GM18511 (cell line): ENCODE results near the gene ARSI.

Experiments
- ATAC-seq: cut with Tn5 transposase; IDR thresholded peaks from one replicate; pipeline ENCODE4 v1.9.1; 2021; ENCODE audit warnings: mild to moderate bottlenecking, moderate library complexity; ENCODE audit not compliant: unreplicated experiment

ARSI gene

GRCh38 chr5:150327139-150327538, 24.4 kb upstream of the ARSI start:
- no peak for ATAC-seq

DNA sequence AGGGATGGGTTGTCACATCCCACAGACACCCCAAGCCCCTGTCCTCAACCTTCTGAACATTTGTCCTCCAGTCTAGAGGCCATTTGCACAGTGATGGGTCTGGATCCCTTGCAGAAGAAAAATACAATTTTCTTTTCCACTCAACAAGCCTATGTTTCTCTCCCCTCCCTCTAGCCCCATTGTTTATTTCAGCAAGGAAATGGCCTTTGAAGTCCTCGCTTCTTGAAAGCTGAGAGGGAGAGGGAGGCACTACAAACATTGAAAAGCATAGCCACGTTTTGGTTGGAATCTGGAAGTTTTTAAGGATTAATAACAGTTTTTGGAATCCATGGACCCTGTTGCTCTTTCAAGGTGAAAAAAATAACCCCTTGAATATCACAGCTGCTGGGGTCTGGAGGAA, 24.0 kb upstream of the ARSI start:
- no peak for ATAC-seq

GRCh38 chr5:150325426-150325825, 22.7 kb upstream of the ARSI start:
- no peak for ATAC-seq

DNA sequence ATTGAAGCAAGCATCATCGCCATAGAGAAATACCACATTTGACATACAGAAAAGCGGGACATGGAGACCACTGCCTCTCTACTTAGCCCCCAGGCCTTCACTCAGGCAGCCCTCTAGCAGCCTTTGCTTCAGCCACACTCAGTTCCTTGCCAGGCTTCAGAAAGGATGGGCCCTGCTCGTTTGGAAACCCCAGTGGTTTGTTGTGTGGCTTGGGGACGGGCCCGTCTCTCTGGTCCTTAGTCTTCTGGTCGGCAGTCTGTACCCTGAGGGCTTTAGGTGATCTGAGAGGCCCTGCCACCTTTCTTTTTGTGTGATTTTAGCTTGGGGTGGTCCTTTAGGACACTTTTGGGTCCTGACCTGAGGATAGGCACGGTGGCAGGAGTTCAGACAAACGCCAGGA, 21.1 kb upstream of the ARSI start:
- ATAC-seq = no peak

GRCh38 chr5:150323092-150323491, 20.4 kb upstream of the ARSI start:
- no peak for ATAC-seq

DNA sequence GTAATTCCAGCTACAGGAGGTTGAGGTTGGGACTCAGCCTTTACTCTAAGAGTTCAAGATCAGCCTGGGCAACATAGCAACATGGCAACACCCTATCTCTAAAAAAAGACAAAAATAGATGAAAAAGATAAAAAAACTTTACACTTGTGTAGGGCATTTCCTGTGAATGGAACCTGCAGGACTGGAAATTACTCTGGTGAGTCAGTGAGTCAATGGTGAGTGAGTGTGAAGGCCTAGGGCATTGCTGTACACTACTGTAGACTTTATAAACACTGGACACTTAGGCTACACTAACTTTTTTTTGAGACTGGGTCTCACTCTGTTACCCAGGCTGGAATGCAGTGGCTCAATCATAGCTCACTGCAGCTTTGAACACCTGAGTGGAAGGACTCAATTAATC, 19.5 kb upstream of the ARSI start:
- no peak for ATAC-seq

GRCh38 chr5:150321784-150322183, 19.1 kb upstream of the ARSI start:
- no peak for ATAC-seq

GRCh38 chr5:150321211-150321610, 18.5 kb upstream of the ARSI start:
- ATAC-seq = no peak

DNA sequence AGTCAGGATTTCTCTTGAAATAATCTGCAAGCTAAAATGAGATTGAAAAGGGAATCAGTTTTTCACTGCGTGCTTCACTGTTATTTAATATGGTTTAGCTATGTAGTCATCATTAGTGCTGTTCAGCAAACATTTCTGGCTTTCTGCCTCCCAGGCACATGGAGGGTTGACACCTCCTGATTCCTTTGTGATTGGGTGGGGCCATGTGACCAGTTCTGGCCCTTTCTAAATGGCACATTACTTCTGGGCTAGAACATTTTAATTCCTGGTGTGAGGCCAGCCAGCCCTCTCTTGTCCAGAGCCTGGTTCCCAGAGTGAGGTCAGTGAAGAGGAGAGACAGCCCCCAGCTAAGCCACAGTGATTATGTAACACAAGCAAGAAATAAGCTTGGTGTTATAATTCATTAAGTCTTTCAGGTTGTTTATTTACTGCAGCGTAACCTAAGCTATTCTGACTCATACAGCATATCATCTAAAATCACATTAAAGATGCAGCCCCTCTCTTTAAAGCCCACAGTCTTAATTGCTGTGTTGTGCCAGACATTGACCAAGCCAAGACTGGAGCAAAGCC, 17.4 kb upstream of the ARSI start:
- ATAC-seq = no peak

DNA sequence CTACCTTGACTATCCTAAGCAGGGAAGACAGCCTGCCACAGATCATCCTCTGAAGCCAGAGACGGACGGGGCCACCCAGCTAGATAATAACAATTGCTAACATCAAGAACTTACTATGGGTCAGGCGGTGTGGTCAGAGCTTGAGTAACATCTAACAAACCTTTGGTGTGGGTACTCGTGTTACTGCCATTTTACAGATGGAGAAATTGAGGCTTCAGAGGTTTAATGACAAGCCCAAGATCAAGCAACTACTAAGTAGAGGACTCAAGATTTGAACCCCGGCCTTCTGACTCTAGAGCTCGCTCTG, 16.7 kb upstream of the ARSI start:
- ATAC-seq = no peak

DNA sequence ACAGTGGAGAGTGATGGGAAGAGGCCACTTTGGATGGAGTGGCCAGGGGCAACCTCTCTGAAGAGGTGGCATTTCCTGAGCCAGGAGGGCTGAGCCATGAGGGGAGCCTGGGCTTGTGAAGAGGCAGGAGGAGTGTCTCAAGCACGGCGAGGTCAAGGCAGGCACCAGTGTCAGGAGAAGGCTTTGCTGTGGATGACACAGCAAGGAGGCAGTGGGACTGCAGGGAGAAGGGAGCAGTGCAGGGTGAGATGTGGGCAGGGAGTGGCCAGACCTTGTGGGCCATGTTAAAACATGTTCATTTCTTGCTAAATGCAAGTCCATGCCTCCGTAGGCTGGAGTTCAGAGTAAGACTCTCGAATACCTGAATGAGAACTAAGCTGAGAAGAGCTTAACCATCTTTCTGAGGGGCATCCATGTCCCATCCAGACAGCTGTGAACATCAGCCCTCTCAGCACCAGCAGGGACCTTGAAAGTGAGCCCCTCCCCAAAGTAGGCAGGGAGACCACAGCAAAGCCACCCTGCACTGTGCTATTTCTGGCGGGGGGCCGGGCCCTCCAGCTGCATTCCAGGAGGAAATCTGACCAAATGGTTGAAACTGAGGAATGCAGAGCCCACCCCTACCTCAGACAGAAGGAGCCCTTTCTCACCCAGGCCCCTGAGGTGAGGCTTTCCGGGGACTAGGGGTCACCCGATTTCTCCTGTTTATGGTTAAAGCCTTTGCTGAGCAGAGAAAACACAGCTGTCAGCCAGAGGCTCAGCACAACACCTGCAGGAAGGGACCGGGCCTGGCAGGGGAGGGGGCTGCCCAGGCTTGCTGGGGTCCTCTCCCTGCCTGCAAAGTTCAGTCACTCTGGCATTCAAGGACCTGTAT, 16.1 kb upstream of the ARSI start:
- no peak for ATAC-seq

GRCh38 chr5:150317048-150318003, 14.6 kb upstream of the ARSI start:
- ATAC-seq = no peak

DNA sequence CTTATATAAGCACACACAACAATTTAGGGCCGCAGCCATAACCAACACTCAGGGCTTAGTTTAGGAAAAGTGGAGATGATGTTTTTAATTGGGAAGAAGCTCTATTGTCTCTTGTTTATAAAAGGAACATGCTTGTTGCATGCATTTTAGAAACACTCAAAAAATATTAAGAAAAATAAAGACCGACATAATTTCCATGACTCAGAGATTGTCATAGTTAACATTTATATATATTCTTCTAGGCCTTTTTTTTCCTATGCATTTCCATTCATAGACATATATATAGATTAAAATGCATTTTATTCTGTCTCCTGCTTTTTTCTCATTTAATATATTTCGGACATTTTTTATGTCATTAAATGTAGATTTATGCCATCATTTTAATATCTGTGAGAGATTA, 13.6 kb upstream of the ARSI start:
- ATAC-seq = no peak

- no peak for ATAC-seq
Measured at GRCh38 chr5:150315245-150315644, 12.5 kb upstream of the ARSI start.

GRCh38 chr5:150313921-150314716, 11.4 kb upstream of the ARSI start:
- no peak for ATAC-seq

DNA sequence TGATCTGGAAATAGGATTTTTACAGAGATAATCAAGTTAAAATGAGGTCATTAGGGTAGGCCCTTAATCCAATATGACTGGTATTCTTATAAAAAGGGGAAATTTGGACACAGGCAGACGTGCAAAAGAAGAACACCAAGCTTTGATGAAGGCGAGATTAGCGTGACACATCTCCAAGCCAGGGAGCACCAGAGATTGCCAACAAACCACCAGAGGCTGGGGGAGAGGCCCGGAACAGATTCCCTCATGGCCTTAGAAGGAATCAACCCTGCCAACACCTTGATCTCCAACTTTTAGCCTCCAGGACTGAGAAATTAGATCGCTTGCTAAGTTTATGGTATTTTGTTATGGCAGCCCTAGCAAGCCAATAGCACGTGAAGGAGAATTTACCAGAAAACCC, 10.8 kb upstream of the ARSI start:
- ATAC-seq = no peak

- no peak for ATAC-seq
Measured at GRCh38 chr5:150312518-150312917, 9.8 kb upstream of the ARSI start.

DNA sequence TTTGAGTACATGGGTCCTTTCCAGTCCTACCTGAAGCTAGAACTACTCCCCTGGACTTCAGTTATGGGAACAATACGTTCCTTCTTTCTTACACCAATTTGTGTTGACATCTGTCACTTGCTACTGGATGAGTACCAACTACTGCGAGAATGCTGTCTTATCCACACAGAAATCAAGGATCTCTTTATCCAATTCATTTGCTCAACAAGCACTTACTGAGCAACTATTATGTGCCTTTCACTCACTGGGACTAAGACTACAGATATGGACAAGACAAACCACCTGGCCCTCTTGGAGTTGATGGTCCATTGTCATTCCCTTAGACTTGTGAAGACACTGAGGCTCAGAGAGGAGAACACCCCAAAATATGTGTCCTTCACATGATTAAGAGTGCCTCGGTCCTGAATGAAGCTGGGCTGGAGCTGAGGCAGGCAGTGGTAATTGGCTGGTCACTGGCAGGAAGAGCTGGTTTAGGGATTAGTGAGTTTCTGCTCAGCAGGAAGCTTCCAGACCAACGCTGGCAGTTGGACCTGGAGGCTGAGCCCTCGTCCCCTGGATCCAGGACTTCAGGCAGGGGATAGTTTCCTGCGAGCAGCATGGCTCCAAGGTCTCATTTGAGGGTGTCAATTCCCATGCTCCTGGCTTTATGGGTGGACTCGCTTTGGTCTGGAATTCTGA, 8.4 kb upstream of the ARSI start:
- no peak for ATAC-seq

DNA sequence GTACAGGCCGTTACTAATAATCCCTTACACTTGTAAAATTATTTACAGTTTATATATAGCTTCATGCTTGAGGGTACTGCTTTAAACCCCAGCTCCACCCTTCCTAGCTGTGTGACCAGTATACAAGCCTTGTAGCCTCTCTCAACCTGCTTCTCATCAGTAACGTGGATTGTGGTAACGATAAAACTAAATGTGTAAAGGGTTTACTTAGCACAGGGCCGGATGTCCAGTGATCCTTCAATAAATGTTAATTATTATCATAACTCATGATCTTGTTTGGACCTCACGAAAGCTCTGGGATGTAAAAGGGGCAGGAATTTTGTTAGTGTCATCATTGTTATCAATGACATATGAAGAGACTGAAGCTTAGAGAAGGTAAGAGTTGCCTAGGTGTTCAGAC, 7.5 kb upstream of the ARSI start:
- no peak for ATAC-seq

GRCh38 chr5:150309886-150310239, 7.2 kb upstream of the ARSI start:
- no peak for ATAC-seq
